K562 (cell line): Measurements from ENCODE around the gene ZGLP1. TPM values are rescaled to one million over a fixed set of nuclear protein-coding genes. Genes with fewer than 3 reads are reported as not detected.

Experiments used
- ARID1B ChIP-seq: fragments of 450-650 bp; IDR thresholded peaks from 2 replicates; pipeline ENCODE4 v1.6.1; 2016; ENCODE audit warnings: antibody characterized with exemption, mild to moderate bottlenecking, inconsistent platforms
- ATF3 ChIP-seq, 2 experiments: fragments of 450-650 bp in 1 of 2; sonication (generic) in 1 of 2; formaldehyde crosslinking in 1 of 2; IDR thresholded peaks in 1 of 2; conservative IDR thresholded peaks in 1 of 2; 2 replicates each; pipeline versions ENCODE4 v1.6.1 to v1.8.1; 2016 to 2023; ENCODE audit warnings: mild to moderate bottlenecking in 2 of 2, moderate library complexity in 2 of 2, inconsistent platforms in 1 of 2, missing genetic modification reagents in 1 of 2
- BCL6 ChIP-seq: fragments of 250-450 bp; sonication (Bioruptor Pico); IDR thresholded peaks from 2 replicates; pipeline ENCODE4 v1.4.0; 2020
- CBX1 ChIP-seq: sonication (generic); IDR thresholded peaks from 2 replicates; pipeline ENCODE4 v1.6.1; 2016; ENCODE audit warnings: antibody characterized with exemption, low read depth, mild to moderate bottlenecking
- CEBPB ChIP-seq: fragments of 450-650 bp; IDR thresholded peaks from 2 replicates; pipeline ENCODE4 v1.6.1; 2016; ENCODE audit warnings: missing genetic modification characterization, missing compliant biosample characterization
- HDAC3 ChIP-seq: fragments of 450-650 bp; IDR thresholded peaks from 2 replicates; pipeline ENCODE4 v1.6.1; 2018; ENCODE audit warnings: borderline replicate concordance, mild to moderate bottlenecking, moderate library complexity; ENCODE audit not compliant: partially characterized antibody
- HSF4 ChIP-seq: fragments of 250-450 bp; sonication (Bioruptor Pico); IDR thresholded peaks from 2 replicates; pipeline ENCODE4 v2.1.2; 2022; ENCODE audit warnings: mild to moderate bottlenecking, moderate library complexity, borderline replicate concordance
- MECOM ChIP-seq: fragments of 250-450 bp; sonication (Bioruptor Pico); IDR thresholded peaks from 2 replicates; pipeline ENCODE4 v1.8.0; 2022; ENCODE audit warnings: inconsistent platforms
- PBX2 ChIP-seq, 2 experiments: IDR thresholded peaks in 1 of 2; conservative IDR thresholded peaks in 1 of 2; 2 replicates each; pipeline ENCODE4 v1.6.1; 2016; ENCODE audit warnings: low read depth in 2 of 2, mild to moderate bottlenecking in 1 of 2, missing compliant biosample characterization in 1 of 2, missing genetic modification characterization in 1 of 2, moderate library complexity in 1 of 2
- PKNOX1 ChIP-seq: fragments of 450-650 bp; IDR thresholded peaks from 2 replicates; pipeline ENCODE4 v1.6.1; 2016
- PRMT5 ChIP-seq: sonication (generic); formaldehyde crosslinking; IDR thresholded peaks from 2 replicates; pipeline ENCODE4 v1.5.0; 2020; ENCODE audit warnings: missing genetic modification reagents
- RBM39 ChIP-seq: fragments of 200-400 bp; formaldehyde crosslinking; optimal IDR thresholded peaks from 2 replicates; pipeline ENCODE3; 2018; ENCODE audit warnings: low read depth, low read length
- SAFB2 ChIP-seq: fragments of 200-400 bp; formaldehyde crosslinking; IDR thresholded peaks from 2 replicates; pipeline ENCODE4 v1.6.1; 2018; ENCODE audit warnings: borderline replicate concordance, low read length, low read depth, moderate library complexity; ENCODE audit not compliant: severe bottlenecking
- WHSC1 ChIP-seq: IDR thresholded peaks from one replicate; pipeline ENCODE4 v1.6.1; 2012; ENCODE audit warnings: low read length, control low read depth, inconsistent platforms
- ZBTB11 ChIP-seq, 3 experiments: fragments of 200-800 bp in 1 of 3; fragments of 250-450 bp in 1 of 3; fragments of 450-650 bp in 1 of 3; sonication (Bioruptor Pico) in 1 of 3; sonication (Bioruptor generic) in 1 of 3; formaldehyde crosslinking in 1 of 3; IDR thresholded peaks; 2 replicates each; pipeline versions ENCODE4 v1.6.1 to v1.8.0; 2016 to 2022; ENCODE audit warnings: mild to moderate bottlenecking in 2 of 3, missing genetic modification characterization in 2 of 3, missing compliant biosample characterization in 1 of 3, moderate library complexity in 1 of 3
- ZNF431 ChIP-seq: sonication (generic); formaldehyde crosslinking; IDR thresholded peaks from 2 replicates; pipeline ENCODE4 v1.8.0; 2022; ENCODE audit warnings: mild to moderate bottlenecking, missing genetic modification reagents
- ZNF707 ChIP-seq: fragments of 250-450 bp; sonication (Bioruptor Pico); conservative IDR thresholded peaks from 2 replicates; pipeline ENCODE4 v1.8.0; 2022; ENCODE audit warnings: inconsistent platforms, mild to moderate bottlenecking, moderate library complexity
- ZNF785 ChIP-seq: fragments of 250-450 bp; sonication (Bioruptor Pico); IDR thresholded peaks from 2 replicates; pipeline ENCODE4 v1.4.0; 2020; ENCODE audit warnings: mild to moderate bottlenecking
- polyA plus RNA-seq, 8 experiments: library from polyadenylated mRNA; depleted of rRNA in 4 of 8; stranded (reverse) in 5 of 8; unstranded in 3 of 8; fragments of >200 nt; fragmentation: Nextera tagmentation in 2 of 8; fragmentation: Illumina TruSeq in 1 of 8; extraction: Ambion mirVana in 2 of 8; extraction: Trizol in 1 of 8; gene quantifications; 2 replicates each; pipeline versions ENCODE4 v1.2.1 to v1.2.3, GENCODE V29; 2011 to 2014; ENCODE audit warnings: inconsistent platforms in 1 of 8, missing spikeins in 1 of 8
- total RNA-seq, 7 experiments: library from RNA; depleted of rRNA in 6 of 7; stranded (reverse); fragments of >200 nt in 6 of 7; fragmentation: Illumina TruSeq in 2 of 7; extraction: Trizol in 2 of 7; gene quantifications; 2 replicates each; pipeline versions ENCODE4 v1.2.1 to v1.2.3, GENCODE V29; 2011 to 2021; ENCODE audit warnings: low replicate concordance in 1 of 7

Gene ZGLP1
- total and polyA plus RNA-seq, 9 of the 15 experiments (the other 6 are each of a cell fraction or from before 2014, with no cell fraction given): 0.24 to 4.5 (median 2.2) TPM

GRCh38 chr19:10270616-10271394, 38.8 kb downstream of the ZGLP1 start, which contains the start of gene ICAM1 (continued):
- no peak for TF ChIP-seq PRMT5 (CRISPR knock-in tag)
- TF ChIP-seq WHSC1: no peak
- TF ChIP-seq ARID1B: no peak; the same call in 1 of the 2 replicates
- no peak for TF ChIP-seq ZNF785 (CRISPR knock-in tag)
- 0 out of 2 replicates have a peak, but pooled peaks have one; percentile 34 for TF ChIP-seq ZNF431 (CRISPR knock-in tag)
- peak in 1 of 3 experiments; percentile 92; a peak in 2 of 6 replicates for TF ChIP-seq ZBTB11 (CRISPR knock-in tag; IDR thresholded peaks at IDR 0.05)
- peak; percentile 54 for TF ChIP-seq PKNOX1
- no peak for TF ChIP-seq ZNF707 (CRISPR knock-in tag)
- no peak for TF ChIP-seq ATF3 (IDR thresholded peaks at IDR 0.05)
- peak; percentile 52; the same call in 1 of the 2 replicates for TF ChIP-seq ATF3 (CRISPR knock-in tag; conservative IDR thresholded peaks at IDR 0.05)
- no peak for TF ChIP-seq CEBPB (tag)
- TF ChIP-seq MECOM (CRISPR knock-in tag): peak; percentile 35; the same call in 1 of the 2 replicates
- no peak for TF ChIP-seq RBM39
- no peak; the same call in 1 of the 2 replicates for TF ChIP-seq CBX1
- no peak for TF ChIP-seq SAFB2
- TF ChIP-seq HDAC3: no peak
- no peak for TF ChIP-seq BCL6
- no peak for TF ChIP-seq HSF4
- TF ChIP-seq PBX2 (CRISPR knock-in tag; IDR thresholded peaks at IDR 0.05; ENCODE audit: low read depth): no peak
- no peak for TF ChIP-seq PBX2 (tag; conservative IDR thresholded peaks at IDR 0.05; ENCODE audit: low read depth)
